HG03139 (cell line): Measurements from ENCODE around the gene FOXA2.

Source experiments
- ATAC-seq: cut with Tn5 transposase; IDR thresholded peaks from one replicate; pipeline ENCODE4 v1.9.1; 2021; ENCODE audit not compliant: unreplicated experiment

Gene FOXA2

GRCh38 chr20:22584922-22585785, 782 bp upstream of the FOXA2 start:
- no peak for ATAC-seq

- ATAC-seq: no peak
Observed at GRCh38 chr20:22583773-22584521, 425 bp downstream of the FOXA2 start.

DNA sequence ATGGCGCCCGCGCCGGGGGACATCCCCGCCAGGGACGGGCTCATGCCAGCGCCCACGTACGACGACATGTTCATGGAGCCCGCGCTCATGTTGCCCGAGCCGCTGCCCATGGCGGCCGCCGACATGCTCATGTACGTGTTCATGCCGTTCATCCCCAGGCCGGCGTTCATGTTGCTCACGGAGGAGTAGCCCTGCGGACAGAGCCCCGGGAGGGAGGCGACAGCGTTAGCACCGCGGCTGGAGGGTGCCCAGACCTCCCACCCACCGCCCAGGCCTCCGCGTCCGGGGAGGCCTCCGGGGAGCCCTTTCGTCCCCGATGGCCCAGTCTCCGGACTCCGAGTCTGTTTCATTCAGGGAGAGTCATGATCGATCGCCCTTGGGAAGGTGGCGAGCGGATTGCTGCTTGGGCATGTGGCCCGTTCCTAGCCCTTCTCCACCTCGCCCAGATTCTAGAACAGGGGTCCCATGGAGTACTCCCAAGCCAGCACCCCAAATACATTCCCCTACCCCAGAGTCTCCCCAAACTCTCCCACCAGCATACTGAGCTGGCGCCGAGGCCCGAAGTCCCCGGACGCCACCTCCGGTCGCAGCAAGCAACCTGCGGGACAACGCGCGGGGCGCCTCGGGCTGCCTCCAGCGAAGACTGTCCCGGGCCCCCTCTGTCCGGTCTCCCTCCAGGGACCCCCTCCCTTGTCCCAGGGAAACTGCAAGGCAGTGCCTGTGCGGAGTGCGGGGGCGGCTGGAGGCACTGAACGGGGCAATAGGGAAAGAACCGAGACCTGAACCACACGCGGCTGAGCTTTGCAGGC, 1.2 kb downstream of the FOXA2 start:
- no peak for ATAC-seq

DNA sequence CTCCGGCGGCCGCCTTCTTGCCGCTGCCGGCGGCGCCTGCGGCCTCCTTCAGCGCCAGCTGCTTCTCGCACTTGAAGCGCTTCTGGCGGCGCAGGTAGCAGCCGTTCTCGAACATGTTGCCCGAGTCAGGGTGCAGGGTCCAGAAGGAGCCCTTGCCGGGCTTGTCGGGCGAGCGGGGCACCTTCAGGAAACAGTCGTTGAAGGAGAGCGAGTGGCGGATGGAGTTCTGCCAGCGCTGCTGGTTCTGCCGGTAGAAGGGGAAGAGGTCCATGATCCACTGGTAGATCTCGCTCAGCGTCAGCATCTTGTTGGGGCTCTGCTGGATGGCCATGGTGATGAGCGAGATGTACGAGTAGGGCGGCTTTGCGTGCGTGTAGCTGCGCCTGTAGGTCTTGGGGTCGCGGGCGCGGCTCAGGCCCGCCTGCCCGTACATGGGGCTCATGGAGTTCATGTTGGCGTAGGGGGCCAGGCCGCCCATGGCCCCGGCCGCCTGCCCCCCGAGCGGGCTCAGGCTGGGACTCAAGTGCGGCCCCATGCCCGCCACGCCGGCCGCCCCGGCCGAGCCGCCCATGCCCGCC, 1.9 kb downstream of the FOXA2 start:
- ATAC-seq: no peak

DNA sequence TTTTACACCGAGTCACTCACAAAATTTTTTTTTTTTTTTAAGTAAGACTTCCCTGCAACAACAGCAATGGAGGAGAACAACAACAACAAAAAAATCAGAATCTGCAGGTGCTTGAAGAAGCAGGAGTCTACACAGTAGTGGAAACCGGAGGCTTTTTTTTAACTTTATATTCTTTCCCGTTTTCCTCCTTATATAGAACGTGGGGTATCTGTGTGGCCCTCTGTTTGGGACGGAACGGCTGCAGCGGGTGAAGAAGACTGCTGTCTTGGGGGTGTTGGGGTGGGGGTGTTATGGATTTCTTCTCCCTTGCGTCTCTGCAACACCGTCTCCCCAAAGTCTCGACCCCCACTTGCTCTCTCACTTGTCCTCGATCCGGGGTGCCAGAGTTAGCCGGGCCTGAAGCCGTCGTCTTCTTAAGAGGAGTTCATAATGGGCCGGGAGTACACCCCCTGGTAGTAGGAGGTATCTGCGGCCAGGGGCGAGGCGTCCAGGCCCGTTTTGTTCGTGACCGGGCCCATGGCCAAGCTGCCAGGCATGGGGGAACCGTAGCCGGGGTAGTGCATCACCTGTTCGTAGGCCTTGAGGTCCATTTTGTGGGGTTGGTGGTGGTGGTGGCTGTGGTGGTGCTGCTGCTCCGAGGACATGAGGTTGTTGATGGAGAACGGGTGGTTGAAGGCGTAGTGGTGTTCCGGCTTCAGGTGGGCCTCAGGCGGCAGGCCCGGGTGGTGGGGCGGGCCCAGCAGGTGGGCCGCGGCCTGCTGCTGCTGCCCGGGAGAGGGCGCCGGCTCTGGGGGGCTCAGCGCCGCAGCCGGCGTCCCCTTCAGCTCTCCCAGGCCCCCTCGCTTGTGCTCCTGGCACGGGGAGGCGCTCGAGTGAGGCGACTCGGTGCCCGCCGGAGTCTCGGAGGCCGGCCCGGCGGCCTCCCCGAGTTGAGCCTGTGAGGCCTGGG, 2.7 kb downstream of the FOXA2 start:
- ATAC-seq: no peak

DNA sequence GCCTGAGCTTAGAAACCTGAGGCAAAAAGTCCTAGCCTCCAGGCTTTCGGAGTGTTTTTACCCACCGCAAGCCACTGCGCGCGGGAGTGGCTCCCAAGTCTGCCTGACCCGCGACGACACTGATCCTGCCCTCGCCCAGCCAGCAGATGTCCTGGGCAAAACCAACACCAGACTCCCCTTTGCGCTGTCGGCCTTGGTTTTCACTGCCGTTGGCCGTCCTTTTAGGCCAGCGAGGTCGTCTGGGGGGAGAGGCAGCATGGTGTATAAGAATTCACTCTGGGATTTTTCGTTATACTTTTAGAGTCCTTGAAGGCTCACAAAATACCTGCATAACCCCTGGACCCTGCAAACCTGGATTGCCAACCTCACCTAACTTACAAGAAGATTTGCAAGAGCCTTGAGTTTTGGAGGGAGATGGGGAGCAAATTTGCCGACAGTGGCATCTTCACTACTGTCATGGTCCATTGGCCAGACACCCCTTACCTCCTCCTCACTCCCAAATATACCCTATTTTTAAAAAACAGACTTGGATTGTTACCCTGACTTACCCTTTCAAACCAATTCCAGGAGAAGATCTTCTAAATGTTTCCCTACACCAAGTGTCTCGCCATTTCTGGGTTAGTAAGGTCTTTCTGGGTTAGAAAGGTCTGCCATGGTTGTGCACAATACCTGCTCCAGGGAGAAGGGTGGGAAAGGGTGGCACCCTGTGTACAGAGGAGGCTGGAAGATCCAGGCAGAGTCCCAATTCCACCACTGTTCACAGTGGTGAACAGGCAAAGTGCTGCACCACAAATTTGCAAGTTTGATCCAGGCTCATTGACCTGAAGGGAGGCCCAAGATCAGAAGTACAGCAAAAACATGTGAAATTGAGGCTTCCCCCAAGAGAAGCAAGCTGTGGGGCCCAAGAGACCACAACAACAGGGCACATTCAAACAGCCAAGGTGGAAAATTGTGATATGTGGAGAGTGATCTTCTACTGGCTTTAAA, 4.4 kb downstream of the FOXA2 start:
- no peak for ATAC-seq

- ATAC-seq: no peak
Observed at GRCh38 chr20:22579119-22579427, 5.3 kb downstream of the FOXA2 start.

- no peak for ATAC-seq
Observed at GRCh38 chr20:22578221-22579118, 5.9 kb downstream of the FOXA2 start.

- ATAC-seq: no peak
Observed at GRCh38 chr20:22577515-22578220, 6.7 kb downstream of the FOXA2 start.

GRCh38 chr20:22576733-22577514, 7.4 kb downstream of the FOXA2 start:
- ATAC-seq: no peak

DNA sequence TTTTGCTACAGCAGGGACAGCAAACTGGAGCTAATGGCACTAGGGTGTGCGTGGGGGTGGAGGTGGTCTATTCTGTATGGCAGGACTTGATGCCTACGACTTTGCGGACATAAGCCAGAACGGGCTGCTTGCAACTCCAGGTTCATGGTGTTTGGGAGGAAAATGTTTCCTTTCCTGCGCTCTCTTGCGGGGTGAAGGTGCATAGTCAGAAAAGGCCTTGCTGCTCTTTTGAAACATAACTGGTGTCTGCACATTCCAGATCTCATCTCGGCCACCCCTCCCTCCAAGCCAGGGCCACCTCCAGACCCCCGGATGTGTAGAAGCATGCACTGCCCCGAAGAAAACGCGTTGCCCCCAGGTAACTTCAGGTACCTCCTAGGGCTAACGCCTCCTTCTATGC, 8.1 kb downstream of the FOXA2 start:
- no peak for ATAC-seq

DNA sequence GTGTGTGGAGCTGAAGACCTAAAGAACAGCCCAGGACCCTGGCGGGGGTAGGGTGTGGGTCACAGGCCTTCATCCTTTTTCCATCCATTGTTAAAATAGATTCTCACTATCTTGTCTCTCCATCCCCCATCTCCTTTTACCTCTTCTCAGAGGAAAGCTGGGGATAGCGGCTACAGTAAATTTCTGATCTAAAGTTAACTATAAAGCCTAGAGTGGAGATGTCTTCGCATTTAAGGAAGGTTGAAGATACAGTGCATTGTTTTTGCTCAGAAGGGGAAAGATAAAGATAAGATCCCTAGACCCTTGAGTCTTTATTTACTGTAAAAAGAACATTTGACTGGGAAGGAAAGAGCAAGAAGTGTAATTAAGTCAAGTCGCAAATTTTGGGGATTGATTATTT, 8.6 kb downstream of the FOXA2 start:
- no peak for ATAC-seq

GRCh38 chr20:22575087-22575721, 9.2 kb downstream of the FOXA2 start:
- no peak for ATAC-seq

GRCh38 chr20:22574545-22575086, 9.8 kb downstream of the FOXA2 start:
- ATAC-seq: no peak

DNA sequence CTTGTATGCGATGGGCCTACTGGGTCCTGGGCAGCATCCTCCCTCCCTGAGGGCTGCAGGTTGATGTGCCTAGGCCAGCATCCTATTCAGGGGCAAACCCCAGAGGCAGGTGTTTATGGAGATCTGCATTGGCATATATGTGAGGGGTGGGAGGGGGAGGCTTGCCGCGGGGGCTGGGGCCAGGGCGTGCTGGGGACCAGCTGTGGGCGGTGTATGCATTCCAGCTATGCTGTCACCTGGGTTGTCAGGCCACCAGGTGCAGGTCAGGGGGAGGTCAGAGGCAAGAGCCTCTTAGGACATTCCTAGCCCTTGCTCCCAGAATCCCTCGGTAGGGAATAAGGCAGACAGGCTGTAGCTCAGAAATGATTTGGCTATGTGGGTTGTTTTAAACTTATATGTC, 11.9 kb downstream of the FOXA2 start:
- no peak for ATAC-seq

DNA sequence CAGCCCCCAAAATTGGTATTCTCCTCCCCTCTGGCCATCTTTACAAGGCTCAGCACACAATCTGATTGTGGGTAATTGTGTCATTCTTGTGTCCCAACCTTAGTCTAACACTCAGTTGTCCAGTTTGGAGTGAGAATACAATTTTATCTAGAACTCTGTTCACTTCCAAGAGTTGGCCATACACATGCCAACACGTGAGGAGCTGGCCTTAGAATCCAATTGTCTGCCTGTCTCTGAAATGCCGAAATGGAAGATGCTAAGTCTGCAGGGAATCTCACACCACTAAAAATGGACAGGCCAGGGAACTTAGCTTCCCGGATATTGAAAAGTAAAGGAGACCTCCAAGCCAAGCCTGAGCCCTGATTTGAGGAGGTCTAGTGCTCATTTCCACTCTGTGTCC, 12.3 kb downstream of the FOXA2 start:
- no peak for ATAC-seq
